OCI-LY3 (cell line): ENCODE data around the gene PHETA2.

Experiments used
- EZH2phosphoT487 ChIP-seq: fragments of 200-600 bp; shearing (Covaris generic); IDR thresholded peaks from 2 replicates; pipeline ENCODE4 v1.6.1; 2018; ENCODE audit warnings: antibody characterized with exemption, mixed run types, low read depth
- TF ChIP-seq, protein P1 (sequence below): fragments of 200-600, 300-600 bp; sonication (generic); IDR thresholded peaks from 2 replicates; pipeline ENCODE4 v1.5.1; 2014; ENCODE audit warnings: antibody characterized with exemption, low read length, low read depth

DNA sequence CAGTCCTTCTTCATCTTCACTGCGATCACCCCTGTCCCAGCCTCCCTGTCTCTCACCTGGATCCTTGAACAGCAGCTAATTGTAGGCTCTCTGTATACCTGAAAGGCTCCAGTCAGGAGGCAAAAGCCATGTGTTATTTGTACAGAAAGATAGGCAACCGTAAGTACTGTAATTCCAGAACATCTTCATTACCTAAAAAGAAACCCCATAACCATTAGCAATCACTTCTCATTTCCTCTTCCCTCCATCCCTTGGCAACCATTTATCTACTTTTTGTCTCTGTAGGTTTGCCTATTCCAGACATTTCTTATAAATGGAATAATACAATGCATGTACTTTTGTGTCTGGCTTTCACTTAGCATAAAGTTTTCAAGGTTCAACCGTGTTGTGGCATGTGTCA, 21.3 kb upstream of the PHETA2 start:
- TF ChIP-seq, protein P1, sequence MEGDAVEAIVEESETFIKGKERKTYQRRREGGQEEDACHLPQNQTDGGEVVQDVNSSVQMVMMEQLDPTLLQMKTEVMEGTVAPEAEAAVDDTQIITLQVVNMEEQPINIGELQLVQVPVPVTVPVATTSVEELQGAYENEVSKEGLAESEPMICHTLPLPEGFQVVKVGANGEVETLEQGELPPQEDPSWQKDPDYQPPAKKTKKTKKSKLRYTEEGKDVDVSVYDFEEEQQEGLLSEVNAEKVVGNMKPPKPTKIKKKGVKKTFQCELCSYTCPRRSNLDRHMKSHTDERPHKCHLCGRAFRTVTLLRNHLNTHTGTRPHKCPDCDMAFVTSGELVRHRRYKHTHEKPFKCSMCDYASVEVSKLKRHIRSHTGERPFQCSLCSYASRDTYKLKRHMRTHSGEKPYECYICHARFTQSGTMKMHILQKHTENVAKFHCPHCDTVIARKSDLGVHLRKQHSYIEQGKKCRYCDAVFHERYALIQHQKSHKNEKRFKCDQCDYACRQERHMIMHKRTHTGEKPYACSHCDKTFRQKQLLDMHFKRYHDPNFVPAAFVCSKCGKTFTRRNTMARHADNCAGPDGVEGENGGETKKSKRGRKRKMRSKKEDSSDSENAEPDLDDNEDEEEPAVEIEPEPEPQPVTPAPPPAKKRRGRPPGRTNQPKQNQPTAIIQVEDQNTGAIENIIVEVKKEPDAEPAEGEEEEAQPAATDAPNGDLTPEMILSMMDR: no peak
- TF ChIP-seq EZH2phosphoT487: no peak
